Neutrophil (primary cell): ENCODE results near the gene SLC35F1.

Experiments
- H3K27ac ChIP-seq: fragments of 200-600 bp; sonication (generic); 2 replicates; pipeline ENCODE4 v1.5.1; 2016; ENCODE audit warnings: mild to moderate bottlenecking, moderate library complexity
- H3K27me3 ChIP-seq: fragments of 200-600 bp; sonication (generic); 2 replicates; pipeline ENCODE4 v1.6.0; 2016; ENCODE audit warnings: mild to moderate bottlenecking
- H3K36me3 ChIP-seq: fragments of 200-600 bp; sonication (generic); 2 replicates; pipeline ENCODE4 v1.5.1; 2017
- H3K4me1 ChIP-seq, 2 experiments: fragments of 200-600 bp in 1 of 2; sonication (generic) in 1 of 2; 1 replicate in 1 of 2; 2 replicates in 1 of 2; pipeline versions ENCODE4 v1.5.1 to v1.6.1; 2013 to 2016; ENCODE audit warnings: low read depth in 1 of 2, low read length in 1 of 2, mild to moderate bottlenecking in 1 of 2, moderate library complexity in 1 of 2; ENCODE audit not compliant: control insufficient read depth in 1 of 2, insufficient read depth in 1 of 2
- H3K4me3 ChIP-seq, 2 experiments: fragments of 200-600 bp in 1 of 2; sonication (generic) in 1 of 2; 1 replicate in 1 of 2; 2 replicates in 1 of 2; pipeline ENCODE4 v1.5.1; 2013 to 2016; ENCODE audit warnings: low read depth in 1 of 2, low read length in 1 of 2, mild to moderate bottlenecking in 1 of 2, moderate library complexity in 1 of 2
- H3K9me3 ChIP-seq: fragments of 200-600 bp; sonication (generic); 2 replicates; pipeline ENCODE4 v1.5.1; 2016
- TF ChIP-seq, protein P1 (sequence below): fragments of 200-600 bp; sonication (generic); IDR thresholded peaks from 2 replicates; pipeline ENCODE4 v1.5.1; 2016; ENCODE audit warnings: antibody characterized with exemption

SLC35F1 gene

DNA sequence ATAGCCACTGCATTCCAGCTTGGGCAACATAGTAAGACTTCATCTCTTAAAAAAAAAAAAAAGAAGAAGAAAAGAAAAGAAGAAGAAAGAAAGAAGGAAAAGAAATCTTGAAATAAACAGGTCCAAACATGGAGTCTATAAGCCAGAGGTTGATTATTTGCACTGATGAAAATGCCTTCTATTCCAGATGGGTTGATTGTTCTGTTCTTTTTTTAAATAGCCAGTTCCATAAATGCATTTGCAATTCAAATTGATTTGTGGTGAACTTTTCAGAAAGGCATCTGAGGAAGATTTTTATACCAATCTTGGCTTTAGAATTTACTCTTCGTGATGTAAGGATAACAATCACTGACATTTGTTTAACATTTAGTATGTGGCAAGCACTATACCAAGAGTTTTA lies 397.3 kb downstream of the SLC35F1 start:
- no peaks in the 10 kb centered on the region for H3K4me1 ChIP-seq
- TF ChIP-seq, protein P1, sequence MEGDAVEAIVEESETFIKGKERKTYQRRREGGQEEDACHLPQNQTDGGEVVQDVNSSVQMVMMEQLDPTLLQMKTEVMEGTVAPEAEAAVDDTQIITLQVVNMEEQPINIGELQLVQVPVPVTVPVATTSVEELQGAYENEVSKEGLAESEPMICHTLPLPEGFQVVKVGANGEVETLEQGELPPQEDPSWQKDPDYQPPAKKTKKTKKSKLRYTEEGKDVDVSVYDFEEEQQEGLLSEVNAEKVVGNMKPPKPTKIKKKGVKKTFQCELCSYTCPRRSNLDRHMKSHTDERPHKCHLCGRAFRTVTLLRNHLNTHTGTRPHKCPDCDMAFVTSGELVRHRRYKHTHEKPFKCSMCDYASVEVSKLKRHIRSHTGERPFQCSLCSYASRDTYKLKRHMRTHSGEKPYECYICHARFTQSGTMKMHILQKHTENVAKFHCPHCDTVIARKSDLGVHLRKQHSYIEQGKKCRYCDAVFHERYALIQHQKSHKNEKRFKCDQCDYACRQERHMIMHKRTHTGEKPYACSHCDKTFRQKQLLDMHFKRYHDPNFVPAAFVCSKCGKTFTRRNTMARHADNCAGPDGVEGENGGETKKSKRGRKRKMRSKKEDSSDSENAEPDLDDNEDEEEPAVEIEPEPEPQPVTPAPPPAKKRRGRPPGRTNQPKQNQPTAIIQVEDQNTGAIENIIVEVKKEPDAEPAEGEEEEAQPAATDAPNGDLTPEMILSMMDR: no peak

GRCh38 chr6:118305081-118305480 lies 398.0 kb downstream of the SLC35F1 start:
- Histone ChIP-seq H3K4me1 (no peaks in the 10 kb centered on the region), H3K9me3 (no peaks in the 10 kb centered on the region), H3K4me3 (no peak overlapping the region), H3K36me3 (no peaks in the 10 kb centered on the region), H3K27ac (no peak overlapping the region), H3K27me3 (no peaks in the 10 kb centered on the region)
- TF ChIP-seq, protein P1: no peak

More for the DNA sequence above, 397.3 kb downstream of the SLC35F1 start:
- Histone ChIP-seq H3K4me3 (no peak overlapping the region), H3K27ac (no peak overlapping the region), H3K27me3 (no peaks in the 10 kb centered on the region), H3K36me3 (no peaks in the 10 kb centered on the region), H3K9me3 (no peaks in the 10 kb centered on the region)

- Histone ChIP-seq H3K4me3 (no peak overlapping the region), H3K27me3 (no peaks in the 10 kb centered on the region), H3K9me3 (no peaks in the 10 kb centered on the region), H3K27ac (no peak overlapping the region), H3K36me3 (no peaks in the 10 kb centered on the region), H3K4me1 (no peaks in the 10 kb centered on the region)
- TF ChIP-seq, protein P1: no peak
Measured at GRCh38 chr6:118306392-118307238, 399.6 kb downstream of the SLC35F1 start.

DNA sequence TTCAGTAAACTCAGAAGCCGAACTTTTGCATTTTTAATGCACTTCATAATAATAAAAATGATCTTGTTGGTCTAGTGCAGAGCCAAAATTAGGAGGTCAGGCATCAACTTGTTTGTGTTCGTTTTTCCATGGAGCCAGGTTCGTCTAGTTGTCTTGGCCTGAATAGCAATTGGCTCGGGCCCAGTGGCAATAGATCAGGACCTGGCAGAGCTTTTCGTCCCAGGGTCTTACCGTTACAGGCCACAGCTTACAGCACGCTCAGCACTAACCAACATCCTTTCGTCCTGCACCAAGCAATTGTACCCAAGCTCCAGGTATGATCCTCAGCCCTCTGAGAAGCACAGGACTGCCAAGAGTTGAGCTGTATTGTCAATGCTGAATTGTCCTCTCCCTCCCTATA lies 400.5 kb downstream of the SLC35F1 start:
- TF ChIP-seq, protein P1: no peak
- Histone ChIP-seq H3K4me3 (no peak overlapping the region), H3K4me1 (no peaks in the 10 kb centered on the region), H3K27me3 (no peaks in the 10 kb centered on the region), H3K36me3 (no peaks in the 10 kb centered on the region), H3K27ac (no peak overlapping the region), H3K9me3 (no peaks in the 10 kb centered on the region)

DNA sequence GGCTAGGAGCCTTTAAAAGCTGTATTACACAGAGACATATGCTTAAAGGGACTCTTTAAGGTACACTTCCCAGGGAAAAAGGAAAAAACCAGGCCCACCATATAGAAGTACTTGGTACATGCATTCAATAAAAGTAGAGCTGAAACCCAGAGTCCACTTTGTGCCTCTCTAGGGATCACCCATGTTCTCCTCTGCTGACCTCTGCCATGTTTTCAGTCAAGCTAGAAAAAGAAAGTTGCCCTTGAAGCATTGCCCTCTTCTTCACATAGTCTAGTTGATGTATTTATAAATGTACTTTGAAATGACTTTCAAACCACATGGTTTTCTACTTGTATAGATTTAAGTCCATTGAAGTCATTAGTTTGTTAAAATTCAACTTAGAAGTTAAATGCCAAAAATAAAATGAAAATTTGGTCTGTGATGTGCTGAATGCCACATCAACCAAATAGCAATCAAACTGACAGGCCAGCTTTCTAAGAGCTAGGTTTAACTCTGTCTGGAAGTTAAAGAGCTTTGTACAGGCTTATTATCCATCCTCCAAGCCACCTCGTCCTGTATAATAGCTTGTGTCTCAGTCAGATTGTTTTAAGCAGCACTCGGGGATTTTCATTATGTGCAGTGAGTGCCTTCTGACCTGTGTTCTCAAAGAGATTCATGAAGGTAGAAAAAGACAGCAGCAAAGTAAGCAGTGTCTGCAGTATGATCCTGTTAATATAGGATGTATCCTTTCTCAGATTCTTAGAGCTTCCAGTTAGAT lies 402.5 kb downstream of the SLC35F1 start:
- Histone ChIP-seq H3K4me3 (no peak overlapping the region), H3K27ac (no peak overlapping the region), H3K9me3 (no peaks in the 10 kb centered on the region), H3K36me3 (no peaks in the 10 kb centered on the region), H3K27me3 (no peaks in the 10 kb centered on the region), H3K4me1 (no peaks in the 10 kb centered on the region)
- TF ChIP-seq, protein P1: no peak
